RWPE2 (cell line): Measurements from ENCODE around the gene CCDC170.

Source experiments
- ATAC-seq: fragments of 200-7000 bp; cut with Tn5 transposase; 3 replicates; pipeline ENCODE4 v1.9.1; 2021; ENCODE audit warnings: low read depth
- DNase-seq: peaks from one replicate; pipeline ENCODE4 v3.0.0-alpha.2; 2020; ENCODE audit warnings: low spot score
- H3K27ac ChIP-seq: fragments of 450-650 bp; 2 replicates; pipeline ENCODE4 v1.5.1; 2017; ENCODE audit warnings: mild to moderate bottlenecking; ENCODE audit not compliant: poor library complexity, severe bottlenecking
- H3K27me3 ChIP-seq: fragments of 250-450 bp; sonication (Bioruptor Pico); 2 replicates; pipeline ENCODE4 v1.5.1; 2021; ENCODE audit warnings: mild to moderate bottlenecking, moderate library complexity; ENCODE audit not compliant: insufficient read depth, poor library complexity, severe bottlenecking
- H3K36me3 ChIP-seq: fragments of 250-450 bp; sonication (Bioruptor Pico); 2 replicates; pipeline ENCODE4 v1.5.1; 2020; ENCODE audit warnings: low read depth, mild to moderate bottlenecking, moderate library complexity
- H3K4me1 ChIP-seq: fragments of 250-450 bp; sonication (Bioruptor Pico); 2 replicates; pipeline ENCODE4 v1.5.1; 2021; ENCODE audit warnings: mild to moderate bottlenecking, moderate library complexity; ENCODE audit not compliant: insufficient read depth, poor library complexity, severe bottlenecking
- H3K4me3 ChIP-seq: fragments of 250-450 bp; sonication (Bioruptor Pico); 2 replicates; pipeline ENCODE4 v1.5.1; 2021; ENCODE audit warnings: mild to moderate bottlenecking, moderate library complexity; ENCODE audit not compliant: severe bottlenecking
- H3K9me3 ChIP-seq: fragments of 250-450 bp; sonication (Bioruptor Pico); 2 replicates; pipeline ENCODE4 v1.5.1; 2021; ENCODE audit warnings: mild to moderate bottlenecking, moderate library complexity; ENCODE audit not compliant: severe bottlenecking
- CTCF ChIP-seq: fragments of 450-650 bp; IDR thresholded peaks from one replicate; pipeline ENCODE4 v1.5.1; 2017; ENCODE audit warnings: mild to moderate bottlenecking, moderate library complexity; ENCODE audit not compliant: poor library complexity, severe bottlenecking

The CCDC170 gene

GRCh38 chr6:151632415-151632987, 138.7 kb downstream of the CCDC170 start:
- no peaks in the 10 kb centered on the region for H3K9me3 ChIP-seq
- DNase-seq (no peak), ATAC-seq (no peak)
- no peak overlapping the region for H3K27ac ChIP-seq
- H3K4me1 ChIP-seq = peaks cover 21% of the 10 kb centered on the region
- no peak for TF ChIP-seq CTCF
- no peaks in the 10 kb centered on the region for H3K27me3 ChIP-seq
- no peaks in the 10 kb centered on the region for H3K36me3 ChIP-seq
- H3K4me3 ChIP-seq = no peak overlapping the region

GRCh38 chr6:151633526-151634335, 139.9 kb downstream of the CCDC170 start:
- Histone ChIP-seq H3K4me1 (peaks cover 9% of the 10 kb centered on the region), H3K36me3 (no peaks in the 10 kb centered on the region), H3K9me3 (no peaks in the 10 kb centered on the region), H3K27me3 (no peaks in the 10 kb centered on the region), H3K4me3 (no peak overlapping the region), H3K27ac (no peak overlapping the region)
- no peak for DNase-seq
- no peak for ATAC-seq
- no peak for TF ChIP-seq CTCF

- TF ChIP-seq CTCF = no peak
- H3K4me1 ChIP-seq = peaks cover 9% of the 10 kb centered on the region
- H3K4me3 ChIP-seq = no peak overlapping the region
- no peaks in the 10 kb centered on the region for H3K36me3 ChIP-seq
- no peak for ATAC-seq
- H3K9me3 ChIP-seq = no peaks in the 10 kb centered on the region
- no peak overlapping the region for H3K27ac ChIP-seq
- DNase-seq = no peak
- H3K27me3 ChIP-seq = no peaks in the 10 kb centered on the region
These were observed 140.5 kb downstream of the CCDC170 start for GRCh38 chr6:151634336-151634720.

DNA sequence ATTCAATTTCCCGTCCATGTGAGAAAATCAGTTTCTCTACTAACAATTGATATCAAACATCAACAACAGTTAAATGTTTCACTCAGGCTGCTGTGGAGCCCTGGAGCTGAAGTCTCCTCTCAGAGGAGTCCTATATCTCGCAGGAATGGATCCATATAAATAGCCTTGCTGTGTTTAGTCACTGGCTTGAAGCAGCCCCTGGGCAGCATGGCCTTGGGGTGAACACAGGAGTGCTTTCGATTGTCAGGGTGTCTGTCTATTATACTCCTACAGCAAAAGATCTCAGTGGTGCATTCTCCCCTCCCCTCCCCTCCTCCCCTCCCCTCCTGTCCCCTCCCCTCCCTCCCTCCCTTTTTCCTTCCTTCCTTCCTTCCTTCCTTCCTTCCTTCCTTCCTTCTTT, 141.9 kb downstream of the CCDC170 start:
- no peaks in the 10 kb centered on the region for H3K36me3 ChIP-seq
- no peak for ATAC-seq
- no peak for DNase-seq
- H3K9me3 ChIP-seq = no peaks in the 10 kb centered on the region
- no peak for TF ChIP-seq CTCF
- no peak overlapping the region for H3K27ac ChIP-seq
- no peaks in the 10 kb centered on the region for H3K4me1 ChIP-seq
- H3K27me3 ChIP-seq = no peaks in the 10 kb centered on the region
- H3K4me3 ChIP-seq = no peak overlapping the region

GRCh38 chr6:151637814-151638213, 144.0 kb downstream of the CCDC170 start:
- H3K9me3 ChIP-seq = no peaks in the 10 kb centered on the region
- no peaks in the 10 kb centered on the region for H3K27me3 ChIP-seq
- H3K36me3 ChIP-seq = no peaks in the 10 kb centered on the region
- DNase-seq = no peak
- H3K4me1 ChIP-seq = no peaks in the 10 kb centered on the region
- H3K27ac ChIP-seq = no peak overlapping the region
- H3K4me3 ChIP-seq = no peak overlapping the region
- ATAC-seq = no peak
- TF ChIP-seq CTCF = no peak
